Activated CD8-positive, alpha-beta T cell treated with anti-CD3 and anti-CD28 coated beads for 36 hours (primary cell): Measurements from ENCODE around the gene AATF. TPM values are rescaled to one million over a fixed set of nuclear protein-coding genes. Genes with fewer than 3 reads are reported as not detected.

Experiments used
- ATAC-seq: fragments of 200-7000 bp; cut with Tn5 transposase; one replicate; pipeline ENCODE4 v1.10.0; 2021; ENCODE audit warnings: mild to moderate bottlenecking, moderate library complexity
- CTCF ChIA-PET: fragments of 350-600 bp; sonication (Branson Sonifier 250); formaldehyde crosslinking; loops from one replicate; lab custom pipeline; 2021; ENCODE audit warnings: antibody characterized with exemption; lab: Charles Lee
- POLR2A ChIA-PET: fragments of 350-600 bp; sonication (Branson Sonifier 250); formaldehyde crosslinking; loops from one replicate; lab custom pipeline; 2021; ENCODE audit warnings: antibody characterized with exemption; lab: Charles Lee
- DNase-seq: peaks from one replicate; pipeline ENCODE4 v3.0.0-alpha.2; 2020
- H3K27ac Mint-ChIP-seq: one replicate; pipeline ENCODE4 v1.8.0; 2021; ENCODE audit warnings: mild to moderate bottlenecking, mixed read lengths
- H3K27me3 Mint-ChIP-seq: one replicate; pipeline ENCODE4 v1.8.0; 2021; ENCODE audit warnings: mixed read lengths
- H3K36me3 Mint-ChIP-seq: one replicate; pipeline ENCODE4 v1.8.0; 2021; ENCODE audit warnings: low read depth, mixed read lengths
- H3K4me1 Mint-ChIP-seq: one replicate; pipeline ENCODE4 v1.8.0; 2021; ENCODE audit warnings: low read depth, mixed read lengths
- H3K4me3 Mint-ChIP-seq: one replicate; pipeline ENCODE4 v1.8.0; 2021; ENCODE audit warnings: mild to moderate bottlenecking, moderate library complexity, mixed read lengths
- H3K9me3 Mint-ChIP-seq: one replicate; pipeline ENCODE4 v1.8.0; 2021; ENCODE audit warnings: mixed read lengths
- intact Hi-C: fragments of 100-400 bp; cut with micrococcal nuclease; formaldehyde crosslinking; loops from one replicate; pipeline ENCODE4 v1.10.0; 2022
- total RNA-seq, 2 experiments: library from RNA; stranded (reverse); gene quantifications; one replicate each; pipeline ENCODE4 v1.2.3, GENCODE V29; 2021
- TF ChIP-seq, protein P1 (sequence below): fragments of 200-600 bp; IDR thresholded peaks from one replicate; pipeline ENCODE4 v1.8.0; 2022; ENCODE audit warnings: antibody characterized with exemption, mild to moderate bottlenecking

The AATF gene
- total RNA-seq, 2 experiments from 2014 or later, result 81.8 to 90.3 TPM

GRCh38 chr17:36980280-36980761 lies 31.6 kb downstream of the AATF start:
- DNase-seq, result no peak
- no peaks in the 10 kb centered on the region for H3K9me3 Mint-ChIP-seq
- no peak for ATAC-seq
- CTCF ChIA-PET, result interaction anchor here (1.3 kb wide), 1 partner anchor 377 kb away, joined by 3 read pairs; no protein-coding TSS in a partner anchor
- peaks cover 31% of the 10 kb centered on the region for H3K36me3 Mint-ChIP-seq
- intact Hi-C loops, result no loop called here
- POLR2A ChIA-PET, result no interaction called here
- H3K4me3 Mint-ChIP-seq, result no peak overlapping the region
- peaks cover 33% of the 10 kb centered on the region for H3K4me1 Mint-ChIP-seq
- H3K27me3 Mint-ChIP-seq, result no peaks in the 10 kb centered on the region
- TF ChIP-seq, protein P1, sequence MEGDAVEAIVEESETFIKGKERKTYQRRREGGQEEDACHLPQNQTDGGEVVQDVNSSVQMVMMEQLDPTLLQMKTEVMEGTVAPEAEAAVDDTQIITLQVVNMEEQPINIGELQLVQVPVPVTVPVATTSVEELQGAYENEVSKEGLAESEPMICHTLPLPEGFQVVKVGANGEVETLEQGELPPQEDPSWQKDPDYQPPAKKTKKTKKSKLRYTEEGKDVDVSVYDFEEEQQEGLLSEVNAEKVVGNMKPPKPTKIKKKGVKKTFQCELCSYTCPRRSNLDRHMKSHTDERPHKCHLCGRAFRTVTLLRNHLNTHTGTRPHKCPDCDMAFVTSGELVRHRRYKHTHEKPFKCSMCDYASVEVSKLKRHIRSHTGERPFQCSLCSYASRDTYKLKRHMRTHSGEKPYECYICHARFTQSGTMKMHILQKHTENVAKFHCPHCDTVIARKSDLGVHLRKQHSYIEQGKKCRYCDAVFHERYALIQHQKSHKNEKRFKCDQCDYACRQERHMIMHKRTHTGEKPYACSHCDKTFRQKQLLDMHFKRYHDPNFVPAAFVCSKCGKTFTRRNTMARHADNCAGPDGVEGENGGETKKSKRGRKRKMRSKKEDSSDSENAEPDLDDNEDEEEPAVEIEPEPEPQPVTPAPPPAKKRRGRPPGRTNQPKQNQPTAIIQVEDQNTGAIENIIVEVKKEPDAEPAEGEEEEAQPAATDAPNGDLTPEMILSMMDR, result no peak
- no peak overlapping the region for H3K27ac Mint-ChIP-seq

- intact Hi-C loops, result no loop called here
- Mint-ChIP-seq H3K27me3 (no peaks in the 10 kb centered on the region), H3K9me3 (no peaks in the 10 kb centered on the region), H3K4me3 (no peak overlapping the region), H3K27ac (no peak overlapping the region), H3K36me3 (peaks cover 33% of the 10 kb centered on the region), H3K4me1 (peaks cover 18% of the 10 kb centered on the region)
- ATAC-seq, result no peak
- TF ChIP-seq, protein P1, result no peak
- no peak for DNase-seq
- ChIA-PET POLR2A (no interaction called here), CTCF (no interaction called here)
Observed at GRCh38 chr17:36983618-36984017, 34.9 kb downstream of the AATF start.

GRCh38 chr17:36989173-36989572 lies 40.4 kb downstream of the AATF start:
- no peak overlapping the region for H3K4me3 Mint-ChIP-seq
- ChIA-PET CTCF (interaction anchor here (0.8 to 0.9 kb wide), 2 partner anchors 22 to 58 kb away, joined by 3 read pairs; no protein-coding TSS in a partner anchor), POLR2A (no interaction called here)
- no peak overlapping the region for H3K27ac Mint-ChIP-seq
- no peak for ATAC-seq
- intact Hi-C loops, result no loop called here
- TF ChIP-seq, protein P1, result no peak
- H3K27me3 Mint-ChIP-seq, result no peaks in the 10 kb centered on the region
- H3K4me1 Mint-ChIP-seq, result peaks cover 9% of the 10 kb centered on the region
- no peaks in the 10 kb centered on the region for H3K9me3 Mint-ChIP-seq
- no peak for DNase-seq
- peaks cover 41% of the 10 kb centered on the region for H3K36me3 Mint-ChIP-seq

DNA sequence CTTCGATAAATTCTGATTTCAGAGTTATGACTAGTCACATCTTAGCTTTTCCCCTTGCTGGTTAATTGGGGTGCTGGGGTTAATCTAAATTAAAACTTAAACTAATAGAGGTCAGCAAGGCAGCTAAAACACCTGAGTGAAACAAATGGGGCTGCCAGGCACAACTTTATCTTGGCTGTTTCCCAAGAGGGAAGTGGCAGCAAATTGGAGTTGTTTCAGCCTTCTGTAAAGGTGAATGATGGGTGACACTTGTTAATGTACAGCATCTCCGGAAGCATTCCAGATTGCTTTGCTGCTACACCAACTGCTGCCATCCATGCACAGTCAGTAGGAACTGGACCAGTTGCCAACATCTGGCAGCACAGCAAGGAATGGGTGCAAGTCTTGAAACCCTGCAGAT lies 43.9 kb downstream of the AATF start:
- Mint-ChIP-seq H3K9me3 (no peaks in the 10 kb centered on the region), H3K4me1 (peaks cover 6% of the 10 kb centered on the region), H3K4me3 (no peak overlapping the region), H3K36me3 (peaks cover 61% of the 10 kb centered on the region), H3K27ac (no peak overlapping the region), H3K27me3 (no peaks in the 10 kb centered on the region)
- ATAC-seq (no peak), DNase-seq (no peak)
- POLR2A ChIA-PET, result no interaction called here
- TF ChIP-seq, protein P1, result no peak
- intact Hi-C loops, result no loop called here
- CTCF ChIA-PET, result interaction anchor here (1.6 kb wide), 1 partner anchor 13 kb away, joined by 4 read pairs; no protein-coding TSS in a partner anchor

- DNase-seq (no peak), ATAC-seq (no peak)
- Mint-ChIP-seq H3K27me3 (no peaks in the 10 kb centered on the region), H3K9me3 (no peaks in the 10 kb centered on the region), H3K4me3 (no peak overlapping the region), H3K36me3 (peaks cover 61% of the 10 kb centered on the region), H3K4me1 (peaks cover 6% of the 10 kb centered on the region), H3K27ac (no peak overlapping the region)
- intact Hi-C loops, result no loop called here
- ChIA-PET CTCF (interaction anchor here (1.4 to 1.6 kb wide), 2 partner anchors 12 to 52 kb away, joined by 3 to 4 read pairs; no protein-coding TSS in a partner anchor), POLR2A (no interaction called here)
- TF ChIP-seq, protein P1, result no peak
Observed at GRCh38 chr17:36993227-36993626, 44.5 kb downstream of the AATF start.
